HEK293 (cell line): ENCODE results near the gene PALM.

Experiments
- CTCF ChIA-PET: fragments of 350-600 bp; formaldehyde crosslinking; extraction: SDS; loops from one replicate; lab custom pipeline; 2021; ENCODE audit warnings: antibody characterized with exemption; lab: Yijun Ruan, JAX
- POLR2A ChIA-PET: fragments of 300-600 bp; formaldehyde crosslinking; extraction: SDS; loops from one replicate; lab custom pipeline; 2020; ENCODE audit warnings: antibody characterized with exemption, inconsistent platforms; lab: Yijun Ruan, JAX
- H3K27ac ChIP-seq: fragments of 200-500 bp; sonication (Bioruptor generic); 2 replicates; pipeline ENCODE4 v1.5.1; 2014; ENCODE audit warnings: low read depth, low read length, control low read depth, inconsistent platforms; ENCODE audit errors: extremely low read depth
- H3K36me3 ChIP-seq, 2 experiments: fragments of 200-500 bp in 1 of 2; sonication (Bioruptor generic) in 1 of 2; 1 replicate in 1 of 2; 2 replicates in 1 of 2; pipeline ENCODE4 v1.5.1; 2014 to 2017; ENCODE audit warnings: inconsistent platforms in 2 of 2, low read length in 2 of 2; ENCODE audit not compliant: control insufficient read depth in 2 of 2, insufficient read depth in 1 of 2
- H3K4me1 ChIP-seq: fragments of 200-500 bp; sonication (Bioruptor generic); 2 replicates; pipeline ENCODE4 v1.5.1; 2014; ENCODE audit warnings: mild to moderate bottlenecking, low read length, inconsistent platforms; ENCODE audit not compliant: control insufficient read depth, insufficient read depth
- H3K4me3 ChIP-seq: 2 replicates; pipeline ENCODE4 v1.5.1; 2011; ENCODE audit warnings: low read depth, mild to moderate bottlenecking, control low read depth, low read length, moderate library complexity
- H3K9me3 ChIP-seq: fragments of 200-500 bp; sonication (Bioruptor generic); 2 replicates; pipeline ENCODE4 v1.5.1; 2014; ENCODE audit warnings: low read depth, low read length, inconsistent platforms; ENCODE audit not compliant: control insufficient read depth, insufficient read depth
- GLI4 ChIP-seq: fragments of 450-650 bp; formaldehyde crosslinking; IDR thresholded peaks from 2 replicates; pipeline ENCODE4 v1.5.1; 2016; ENCODE audit warnings: missing biosample characterization, missing genetic modification characterization
- GLIS1 ChIP-seq: fragments of 450-650 bp; formaldehyde crosslinking; IDR thresholded peaks from 2 replicates; pipeline ENCODE4 v1.5.1; 2016; ENCODE audit warnings: missing biosample characterization, missing genetic modification characterization
- HIC1 ChIP-seq: fragments of 450-650 bp; formaldehyde crosslinking; IDR thresholded peaks from 2 replicates; pipeline ENCODE4 v1.5.1; 2016; ENCODE audit warnings: missing biosample characterization, missing genetic modification characterization
- KLF7 ChIP-seq: fragments of 450-650 bp; formaldehyde crosslinking; IDR thresholded peaks from 2 replicates; pipeline ENCODE4 v1.5.1; 2016; ENCODE audit warnings: missing biosample characterization, missing genetic modification characterization, borderline replicate concordance
- SCRT2 ChIP-seq: fragments of 450-650 bp; formaldehyde crosslinking; IDR thresholded peaks from 2 replicates; pipeline ENCODE4 v1.5.1; 2016; ENCODE audit warnings: missing biosample characterization, missing genetic modification characterization
- TRIM28 ChIP-seq: IDR thresholded peaks from 2 replicates; pipeline ENCODE4 v1.6.1; 2011; ENCODE audit warnings: low read length, control low read depth, borderline replicate concordance
- YY2 ChIP-seq: fragments of 450-650 bp; formaldehyde crosslinking; IDR thresholded peaks from 2 replicates; pipeline ENCODE4 v1.5.1; 2016; ENCODE audit warnings: missing biosample characterization, missing genetic modification characterization
- ZBTB10 ChIP-seq: fragments of 450-650 bp; formaldehyde crosslinking; IDR thresholded peaks from 2 replicates; pipeline ENCODE4 v1.5.1; 2016; ENCODE audit warnings: missing biosample characterization, missing genetic modification characterization
- ZFP37 ChIP-seq: fragments of 450-650 bp; formaldehyde crosslinking; IDR thresholded peaks from 2 replicates; pipeline ENCODE4 v1.5.1; 2016; ENCODE audit warnings: missing biosample characterization, missing genetic modification characterization
- ZNF155 ChIP-seq: fragments of 450-650 bp; formaldehyde crosslinking; IDR thresholded peaks from 2 replicates; pipeline ENCODE4 v1.5.1; 2016; ENCODE audit warnings: missing biosample characterization, missing genetic modification characterization
- ZNF23 ChIP-seq: fragments of 450-650 bp; formaldehyde crosslinking; IDR thresholded peaks from 2 replicates; pipeline ENCODE4 v1.5.1; 2016; ENCODE audit warnings: missing biosample characterization, missing genetic modification characterization, borderline replicate concordance
- ZNF302 ChIP-seq: fragments of 450-650 bp; formaldehyde crosslinking; IDR thresholded peaks from 2 replicates; pipeline ENCODE4 v1.5.1; 2016; ENCODE audit warnings: missing biosample characterization, missing genetic modification characterization, low read depth
- ZNF324 ChIP-seq: fragments of 450-650 bp; formaldehyde crosslinking; IDR thresholded peaks from 2 replicates; pipeline ENCODE4 v1.5.1; 2016; ENCODE audit warnings: missing biosample characterization, missing genetic modification characterization
- ZNF341 ChIP-seq: fragments of 450-650 bp; formaldehyde crosslinking; IDR thresholded peaks from 2 replicates; pipeline ENCODE4; 2016; ENCODE audit warnings: low read depth, missing biosample characterization, missing genetic modification characterization
- ZNF548 ChIP-seq: fragments of 450-650 bp; formaldehyde crosslinking; IDR thresholded peaks from 2 replicates; pipeline ENCODE4 v1.5.1; 2016; ENCODE audit warnings: missing biosample characterization, missing genetic modification characterization
- ZNF549 ChIP-seq: fragments of 450-650 bp; IDR thresholded peaks from 2 replicates; pipeline ENCODE4 v1.5.1; 2018; ENCODE audit warnings: missing biosample characterization, missing genetic modification characterization, mild to moderate bottlenecking, inconsistent platforms, moderate library complexity
- ZNF654 ChIP-seq: fragments of 450-650 bp; formaldehyde crosslinking; IDR thresholded peaks from 2 replicates; pipeline ENCODE4 v1.5.1; 2016; ENCODE audit warnings: low read depth, missing biosample characterization, missing genetic modification characterization
- ZNF664 ChIP-seq: fragments of 450-650 bp; formaldehyde crosslinking; IDR thresholded peaks from 2 replicates; pipeline ENCODE4 v1.5.1; 2016; ENCODE audit warnings: missing biosample characterization, missing genetic modification characterization

PALM gene

GRCh38 chr19:670609-671075, 38.1 kb upstream of the PALM start:
- Histone ChIP-seq H3K9me3 (no peaks in the 10 kb centered on the region), H3K4me1 (no peaks in the 10 kb centered on the region), H3K27ac (no peak overlapping the region), H3K36me3 (no peaks in the 10 kb centered on the region), H3K4me3 (no peak overlapping the region)
- TF ChIP-seq GLI4 (tag by site-specific recombination) (no peak), ZNF654 (tag by site-specific recombination) (no peak), ZNF664 (tag by site-specific recombination) (no peak), YY2 (no peak), ZNF23 (tag by site-specific recombination) (no peak), ZFP37 (tag by site-specific recombination) (no peak), ZNF548 (tag by site-specific recombination) (no peak), ZNF324 (tag by site-specific recombination) (no peak), SCRT2 (tag by site-specific recombination) (no peak)
- POLR2A ChIA-PET, result interaction anchor here (0.6 kb wide), 1 partner anchor 37 kb away, joined by 5 read pairs; no protein-coding TSS in a partner anchor
- CTCF ChIA-PET, result interaction anchor here (0.6 to 1.0 kb wide), 3 partner anchors 37 to 523 kb away, joined by 3 to 4 read pairs (median 4); no protein-coding TSS in a partner anchor

DNA sequence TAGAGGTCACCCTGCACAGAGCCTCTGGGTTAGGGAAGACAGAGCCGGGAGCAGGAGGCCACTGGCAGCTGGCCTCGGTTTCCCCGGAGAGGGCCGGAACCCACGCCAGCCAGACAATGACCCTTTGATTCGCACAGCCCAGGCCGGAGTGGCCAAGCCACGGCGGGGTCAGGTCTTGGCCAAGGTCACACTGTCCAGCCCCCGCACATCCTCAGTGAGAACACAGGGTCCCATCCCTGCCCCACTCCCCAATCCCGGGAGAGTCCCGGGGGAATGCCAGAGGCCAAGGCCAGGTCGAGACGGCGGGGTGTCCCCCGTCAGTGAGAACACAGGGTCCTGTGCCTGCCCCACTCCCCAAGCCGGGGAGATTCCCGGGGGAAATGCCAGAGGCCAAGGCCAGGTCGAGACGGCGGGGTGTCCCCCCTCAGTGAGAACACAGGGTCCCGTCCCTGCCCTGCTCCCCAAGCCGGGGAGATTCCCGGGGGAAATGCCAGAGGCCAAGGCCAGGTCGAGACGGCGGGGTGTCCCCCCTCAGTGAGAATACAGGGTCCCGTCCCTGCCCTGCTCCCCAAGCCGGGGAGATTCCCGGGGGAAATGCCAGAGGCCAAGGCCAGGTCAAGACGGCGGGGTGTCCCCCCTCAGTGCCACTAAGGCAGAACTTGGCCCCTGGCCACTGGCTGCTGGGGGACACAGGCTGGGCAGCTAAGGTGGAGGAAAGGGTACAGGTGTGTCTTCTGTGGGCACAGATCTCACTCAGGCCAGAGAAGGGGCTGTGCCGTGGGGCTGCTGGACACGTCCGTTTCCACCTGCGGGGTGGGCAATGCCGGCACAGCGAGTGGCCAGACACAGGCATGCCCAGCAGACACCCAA, 34.2 kb upstream of the PALM start:
- no peak overlapping the region for H3K4me3 ChIP-seq
- no peaks in the 10 kb centered on the region for H3K9me3 ChIP-seq
- no peak overlapping the region for H3K27ac ChIP-seq
- no peaks in the 10 kb centered on the region for H3K36me3 ChIP-seq
- H3K4me1 ChIP-seq, result no peaks in the 10 kb centered on the region
- no peak for TF ChIP-seq ZBTB10 (tag by site-specific recombination)
- TF ChIP-seq HIC1, result no peak
- ChIA-PET CTCF (no interaction called here), POLR2A (no interaction called here)

- H3K4me1 ChIP-seq, result no peaks in the 10 kb centered on the region
- H3K4me3 ChIP-seq, result no peak overlapping the region
- H3K27ac ChIP-seq, result no peak overlapping the region
- POLR2A ChIA-PET, result interaction anchor here (0.5 to 2.0 kb wide), 6 partner anchors 7 to 536 kb away, joined by 3 to 5 read pairs (median 3); partner anchors contain the start of gene RNF126
- CTCF ChIA-PET, result no interaction called here
- TF ChIP-seq ZNF549 (tag by site-specific recombination) (no peak), TRIM28 (no peak), ZNF341 (no peak), KLF7 (no peak), ZNF155 (tag by site-specific recombination) (no peak), ZNF302 (tag by site-specific recombination) (no peak), GLIS1 (tag by site-specific recombination) (no peak)
- no peaks in the 10 kb centered on the region for H3K9me3 ChIP-seq
- no peaks in the 10 kb centered on the region for H3K36me3 ChIP-seq
Observed at GRCh38 chr19:676007-676338, 32.8 kb upstream of the PALM start.
